Measurements from ENCODE around the gene SPG21.
"Not testable (repeated sequence)": the region's sequence is repeated elsewhere in the genome, so short reads cannot be mapped to it uniquely, and the experiment has no call there.

The SPG21 gene, protein sequence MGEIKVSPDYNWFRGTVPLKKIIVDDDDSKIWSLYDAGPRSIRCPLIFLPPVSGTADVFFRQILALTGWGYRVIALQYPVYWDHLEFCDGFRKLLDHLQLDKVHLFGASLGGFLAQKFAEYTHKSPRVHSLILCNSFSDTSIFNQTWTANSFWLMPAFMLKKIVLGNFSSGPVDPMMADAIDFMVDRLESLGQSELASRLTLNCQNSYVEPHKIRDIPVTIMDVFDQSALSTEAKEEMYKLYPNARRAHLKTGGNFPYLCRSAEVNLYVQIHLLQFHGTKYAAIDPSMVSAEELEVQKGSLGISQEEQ

DNA sequence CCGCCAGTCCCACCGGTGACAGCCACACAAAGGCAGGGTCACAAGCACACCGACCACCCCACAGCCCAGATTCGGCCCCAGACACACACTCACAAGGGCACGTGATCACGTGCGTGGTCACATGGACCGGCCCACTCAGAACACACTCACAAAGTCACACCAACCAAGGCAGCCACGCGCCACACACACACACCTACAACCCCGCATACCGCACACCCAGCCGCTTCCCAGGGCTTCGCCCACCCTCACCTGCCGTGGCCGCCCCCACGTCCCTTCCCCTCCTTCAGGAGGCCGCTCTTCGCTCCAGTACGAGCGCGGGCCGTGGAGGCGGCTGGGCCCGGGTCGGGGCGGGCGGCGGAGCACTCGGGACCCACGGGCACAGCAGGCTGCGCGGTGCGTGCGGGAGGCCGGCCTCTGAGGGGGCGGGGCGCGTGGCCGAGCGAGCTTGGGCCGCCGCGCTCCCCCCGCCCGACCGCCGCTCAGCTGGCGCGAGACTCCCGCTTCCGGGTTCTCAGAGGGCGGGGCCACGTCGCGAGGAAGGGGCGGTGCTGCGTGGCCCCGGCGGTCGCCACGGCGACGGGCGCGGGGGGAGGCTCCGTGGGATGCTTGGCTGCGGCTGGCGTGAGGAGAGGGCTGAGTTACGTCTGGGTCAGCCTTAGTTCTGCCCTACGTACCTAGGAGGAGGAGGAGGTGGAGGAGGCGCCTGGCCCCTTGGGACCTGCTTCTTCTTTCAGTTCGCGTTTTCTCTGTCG is at the start of gene SPG21:
Gene SPG21, minus strand, starts transcription at position 499 of the 752 bp plus-strand sequence. CDS start 6,345 bp downstream, outside the sequence.
- peak; percentile 74 for DNase-seq

DNA sequence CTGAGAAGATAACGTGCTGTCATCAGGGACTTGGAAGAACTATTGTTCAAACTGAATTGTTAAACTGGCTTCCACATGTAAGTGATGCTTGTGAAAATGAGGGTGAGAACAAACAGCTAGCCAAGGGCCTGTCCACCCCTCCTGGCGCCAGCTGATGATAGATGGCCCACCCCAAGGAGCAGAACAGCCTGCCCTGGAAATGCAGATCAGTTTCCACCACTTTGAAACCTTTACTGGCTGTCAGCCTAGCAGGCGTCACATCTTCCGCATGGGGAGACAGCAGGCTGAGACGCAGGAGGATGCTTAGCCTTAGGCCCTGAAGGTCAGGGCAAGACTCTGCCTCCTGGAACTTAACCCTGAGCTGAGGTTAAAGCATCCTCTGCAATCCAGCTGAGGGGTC is 49.1 kb upstream of the SPG21 start:
- DNase-seq, result no peak

DNA sequence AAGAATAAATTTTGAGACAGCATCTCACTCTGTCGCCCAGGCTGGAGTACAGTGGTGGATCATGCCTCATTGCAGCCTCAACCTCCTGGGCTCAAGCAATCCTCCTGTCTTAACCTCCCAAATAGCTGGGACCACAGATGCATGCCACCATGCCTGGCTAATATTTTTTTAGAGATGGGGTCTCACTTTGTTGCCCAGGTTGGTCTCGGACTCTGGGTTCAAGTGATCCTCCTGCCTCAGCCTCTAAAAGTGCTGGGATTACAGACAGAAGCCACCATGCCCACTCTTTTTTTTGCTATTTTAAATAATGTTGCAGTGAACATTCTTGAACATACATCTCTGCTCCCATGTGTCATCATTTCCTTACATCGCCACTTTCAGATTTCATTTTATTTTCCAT is 48.7 kb upstream of the SPG21 start:
- DNase-seq, result no peak

DNA sequence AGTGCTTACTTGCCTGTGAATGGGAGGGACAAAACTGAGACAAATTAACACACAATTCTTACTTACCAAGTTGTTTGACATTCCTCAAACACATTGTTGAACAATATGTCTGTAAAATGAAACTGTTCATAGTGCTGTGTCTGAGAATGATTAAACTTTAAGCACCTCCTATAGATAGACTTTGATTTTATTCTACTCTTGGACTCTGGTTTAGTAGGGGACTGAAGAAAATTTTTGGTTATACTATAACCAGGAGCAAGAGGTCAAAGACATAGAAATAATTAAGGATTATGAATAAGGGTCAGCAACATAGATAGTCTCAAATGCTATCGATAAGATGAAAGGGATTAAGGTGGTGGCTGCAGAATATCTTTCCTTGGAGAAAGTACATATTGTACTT is 47.6 kb upstream of the SPG21 start:
- no peak for DNase-seq

DNA sequence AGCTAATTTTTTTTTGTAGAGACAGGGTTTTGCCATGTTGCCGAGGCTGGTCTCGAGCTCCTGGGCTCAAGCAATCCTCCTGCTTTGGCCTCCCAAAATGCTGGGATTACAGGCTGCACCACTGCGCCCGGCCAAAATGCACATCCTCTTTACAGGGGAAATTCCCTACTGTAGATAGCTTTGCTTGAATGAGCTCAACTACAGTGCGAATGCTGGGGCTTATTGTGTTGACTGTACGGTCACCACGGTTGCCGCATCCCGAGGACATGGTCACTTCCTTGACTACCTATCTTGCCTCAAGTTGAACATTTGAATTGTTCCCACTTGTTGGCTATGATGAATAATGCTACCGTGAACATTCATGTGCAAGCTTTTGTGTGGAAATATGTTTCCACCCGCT is 45.0 kb upstream of the SPG21 start:
- no peak for DNase-seq

DNA sequence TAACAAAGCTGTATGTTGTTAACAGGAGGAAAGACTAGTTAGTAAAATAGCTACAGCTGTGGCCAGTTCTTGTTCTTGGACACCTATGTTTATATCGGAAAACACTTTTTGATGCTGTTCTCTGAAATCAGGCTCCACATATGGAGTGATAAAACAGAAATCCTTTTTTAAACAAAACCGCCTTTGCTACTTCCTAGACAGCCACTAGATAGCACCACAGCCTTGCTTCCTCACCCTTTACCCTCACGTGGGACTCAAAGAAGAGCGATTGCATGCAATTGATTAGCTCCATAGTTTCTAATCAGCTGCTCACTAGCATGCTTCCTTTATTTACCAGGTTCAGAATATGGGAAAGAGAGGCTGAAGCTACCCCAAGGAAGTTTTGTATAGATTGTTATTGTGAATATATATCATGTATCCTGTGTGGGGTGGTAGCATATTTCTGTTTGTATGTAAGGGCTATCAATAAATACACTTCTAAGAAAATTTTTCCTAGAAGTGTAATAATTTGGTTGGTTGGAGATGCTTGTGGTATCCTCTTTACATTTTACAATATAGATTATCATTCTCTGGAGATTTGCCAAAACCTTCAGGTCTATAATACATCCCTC is 44.0 kb upstream of the SPG21 start:
- no peak for DNase-seq

DNA sequence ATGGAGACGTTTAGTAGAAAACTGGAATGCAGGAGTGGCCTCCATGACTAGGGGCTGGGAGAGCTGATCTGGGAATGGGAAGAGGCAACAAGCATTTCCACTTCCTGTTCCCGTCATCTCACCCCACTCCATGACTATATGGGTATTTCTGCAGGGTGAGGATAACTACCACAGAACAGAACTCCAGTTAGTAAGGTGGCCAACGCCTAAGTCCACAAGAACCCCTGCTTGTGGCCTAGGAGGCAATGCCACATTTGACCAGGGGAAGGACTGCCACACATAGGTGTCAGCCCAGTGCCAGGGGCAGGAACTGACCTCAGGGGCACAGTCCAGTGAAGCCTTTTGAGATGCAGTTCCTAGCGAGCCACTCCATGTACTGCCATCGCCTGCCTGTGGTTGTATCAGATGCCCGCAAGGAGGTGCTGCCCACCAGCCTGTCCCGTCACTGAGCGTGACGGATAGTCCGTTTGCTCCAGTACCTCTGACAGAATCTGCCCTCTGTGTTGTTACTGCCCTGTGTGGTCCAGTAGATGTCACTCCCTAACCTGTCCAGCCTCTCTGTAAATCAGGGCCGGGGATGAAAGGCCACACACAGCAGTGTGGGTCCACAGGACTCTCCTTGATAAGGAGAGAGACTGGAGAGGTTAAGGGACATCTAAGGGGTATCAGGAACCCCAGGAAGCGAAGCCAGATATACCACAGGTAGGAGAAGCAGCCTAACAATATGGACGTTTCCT is 43.3 kb upstream of the SPG21 start:
- no peak for DNase-seq

DNA sequence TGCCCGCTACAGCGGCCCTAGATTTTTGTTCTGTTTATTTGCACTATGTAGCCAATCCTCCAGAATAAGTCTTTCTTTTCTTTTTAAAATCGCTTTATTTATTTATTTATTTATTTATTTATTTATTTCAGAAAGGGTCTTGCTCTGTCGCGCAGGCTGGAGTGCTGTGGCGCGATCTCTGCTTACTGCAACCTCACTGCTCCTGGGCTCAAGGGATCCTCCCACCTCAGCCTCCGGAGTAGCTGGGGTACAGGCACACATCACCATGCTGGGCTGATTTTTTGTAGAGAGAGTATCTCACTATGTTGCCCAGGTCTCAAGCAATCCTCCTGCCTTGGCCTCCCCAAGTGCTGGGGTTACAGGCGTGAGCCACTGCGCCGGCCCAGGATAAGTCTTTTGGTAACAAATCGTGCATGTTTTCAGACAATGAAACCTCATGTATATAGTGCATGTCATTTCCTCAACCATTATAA is 40.1 kb upstream of the SPG21 start:
- DNase-seq, result no peak

DNA sequence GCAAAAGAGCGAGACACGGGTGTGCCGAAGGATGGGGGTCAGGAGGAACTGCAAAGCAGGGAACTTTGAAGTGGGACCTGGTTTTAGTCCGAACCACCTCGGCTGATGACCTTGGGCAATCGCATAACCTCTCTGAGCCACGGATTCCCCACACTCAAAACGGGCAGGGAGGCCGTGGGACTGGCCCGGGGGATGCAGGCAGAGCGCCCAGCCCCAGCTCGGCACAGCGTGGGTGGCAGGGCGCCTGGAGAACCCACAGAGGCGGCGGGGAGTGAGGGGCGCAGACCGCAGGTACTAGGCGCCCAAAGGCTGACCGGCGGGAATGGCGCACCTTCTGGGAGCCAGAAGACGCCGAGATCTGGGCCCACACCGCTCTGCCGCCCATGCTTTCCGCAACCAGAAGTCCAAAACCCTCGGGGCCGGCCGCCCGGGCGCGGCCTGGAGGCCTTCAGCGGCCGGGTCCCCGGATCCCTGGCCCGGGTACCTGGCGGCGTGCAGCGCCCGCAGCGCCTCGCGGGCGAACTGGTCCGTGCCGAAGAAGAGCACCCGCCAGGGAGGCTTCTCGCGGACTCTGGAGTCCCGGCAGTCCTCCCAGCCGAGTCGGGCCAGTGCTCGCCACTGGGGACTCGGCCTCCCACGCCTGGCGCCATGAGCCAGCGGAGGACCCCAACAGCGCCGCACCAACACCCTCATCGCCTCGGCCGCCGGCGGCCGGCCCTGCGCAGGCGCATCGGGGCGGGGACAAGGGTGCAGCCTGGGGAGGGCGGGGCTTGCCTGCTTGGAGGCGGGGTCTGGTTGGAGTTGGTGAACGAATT is 39.4 kb upstream of the SPG21 start, which contains the start of gene MTFMT:
Gene MTFMT, minus strand, starts transcription at position 719 of the 815 bp plus-strand sequence. Its CDS starts 26 bp downstream, at position 693.
- DNase-seq, result peak; percentile 7

DNA sequence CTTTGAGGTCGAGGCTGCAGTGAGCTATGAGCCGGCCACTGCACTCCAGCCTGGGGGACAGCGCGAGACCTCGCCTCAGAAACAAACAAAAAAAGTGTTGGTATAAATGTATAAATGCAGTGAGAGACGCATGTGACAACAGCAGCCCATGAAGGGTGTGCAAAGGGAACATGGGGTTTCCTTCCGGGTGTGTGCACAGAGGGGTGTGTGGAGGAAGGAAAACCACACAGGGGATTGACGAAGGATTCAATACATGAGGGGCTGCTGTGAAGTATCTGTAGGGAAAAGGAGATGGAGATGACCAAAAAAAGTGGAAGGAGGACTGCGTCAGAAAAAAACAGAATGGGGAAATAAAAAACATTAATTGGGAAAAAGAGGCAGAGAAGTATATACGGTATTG is 38.6 kb upstream of the SPG21 start:
- DNase-seq, result no peak

DNA sequence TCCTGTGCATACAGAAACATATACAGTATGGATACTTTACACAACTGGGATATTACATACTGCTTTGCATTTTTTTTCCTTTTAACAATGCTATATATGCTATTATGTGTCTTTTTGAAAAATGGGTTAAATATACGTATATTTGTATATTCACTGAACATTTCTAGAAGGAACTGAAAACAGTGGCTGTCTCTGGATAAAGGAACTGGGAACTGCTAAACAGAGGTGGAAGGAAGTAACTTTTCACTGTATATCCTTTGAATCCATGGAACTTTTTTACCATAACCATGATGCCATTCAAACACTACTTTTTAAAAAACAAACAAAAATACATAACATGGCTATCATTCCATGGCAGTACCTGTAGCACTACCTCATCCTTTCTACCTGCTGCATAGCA is 37.9 kb upstream of the SPG21 start:
- no peak for DNase-seq

DNA sequence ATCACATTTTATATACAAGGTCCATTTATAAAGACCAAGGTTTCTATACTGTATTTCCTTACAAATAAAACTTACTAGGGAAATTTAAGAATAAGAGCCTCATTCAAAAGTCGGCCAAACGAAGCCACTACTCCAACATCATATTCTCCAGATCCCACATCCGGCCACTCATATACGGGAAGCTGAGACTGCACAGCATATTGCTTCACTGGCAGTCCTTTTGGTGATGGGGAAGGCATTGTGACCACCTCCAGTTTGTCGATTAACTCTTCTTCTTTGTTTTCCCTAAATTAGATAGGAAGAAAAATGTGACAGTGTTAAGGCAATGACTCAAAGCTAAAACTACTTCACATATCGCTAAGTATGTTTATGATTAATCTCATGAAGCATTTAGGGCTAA is 37.0 kb upstream of the SPG21 start:
- no peak for DNase-seq

DNA sequence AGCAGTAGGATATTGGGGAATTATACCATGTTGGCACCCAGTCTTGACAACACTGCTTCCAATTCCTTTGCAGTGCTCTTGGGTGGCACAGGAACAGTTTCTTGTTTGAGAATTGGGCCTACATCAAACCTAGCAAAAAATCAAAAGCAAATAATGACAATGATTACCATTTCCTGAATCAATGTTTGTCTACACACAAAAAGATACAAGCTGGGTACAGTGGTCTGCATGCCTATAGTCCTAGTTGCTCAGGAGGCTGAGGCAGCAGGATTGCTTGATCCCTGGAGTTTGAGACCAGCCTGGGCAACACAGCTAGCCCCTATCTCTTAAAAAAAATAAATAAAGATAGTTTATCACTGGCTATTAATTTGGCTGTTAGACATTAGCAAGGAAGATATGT is 31.8 kb upstream of the SPG21 start:
- no peak for DNase-seq

DNA sequence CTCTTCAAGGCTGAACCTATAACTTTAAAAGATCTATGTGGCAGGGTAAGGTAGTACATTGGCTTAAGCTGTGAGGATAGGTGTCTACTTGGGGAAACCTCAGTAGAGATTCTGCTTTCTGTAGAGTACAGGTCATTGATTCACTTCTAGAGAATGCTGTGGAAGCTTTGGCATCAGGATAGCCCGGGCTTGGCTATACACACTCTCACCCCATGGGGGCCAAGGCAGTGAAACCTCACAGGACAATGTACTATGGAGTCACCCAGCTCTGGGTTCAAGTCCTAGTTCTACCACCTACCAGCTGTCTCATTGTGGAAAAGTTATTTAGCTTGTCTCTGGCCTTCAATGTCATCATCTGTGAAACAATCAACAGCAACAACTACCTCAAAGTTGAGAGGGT is 30.7 kb upstream of the SPG21 start:
- DNase-seq, result no peak

DNA sequence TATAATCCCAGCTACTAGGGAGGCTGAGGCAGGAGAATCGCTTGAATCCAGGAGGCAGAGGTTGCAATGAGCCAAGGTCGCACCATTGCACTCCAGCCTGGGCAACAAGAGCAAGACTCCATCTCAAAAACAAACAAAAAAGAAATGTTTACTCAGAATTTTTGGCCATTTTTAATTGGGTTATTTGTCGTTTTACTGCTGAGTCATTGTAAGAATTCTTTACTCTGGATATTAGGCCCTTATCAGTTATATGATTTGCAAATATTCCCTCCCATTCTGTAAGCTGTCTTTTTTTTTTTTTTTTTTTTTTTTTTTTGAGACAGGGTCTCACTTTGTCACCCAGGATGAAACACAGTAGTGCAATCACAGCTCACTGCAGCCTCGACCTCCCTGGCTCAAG is 21.5 kb upstream of the SPG21 start:
- not testable (repeated sequence) for DNase-seq

DNA sequence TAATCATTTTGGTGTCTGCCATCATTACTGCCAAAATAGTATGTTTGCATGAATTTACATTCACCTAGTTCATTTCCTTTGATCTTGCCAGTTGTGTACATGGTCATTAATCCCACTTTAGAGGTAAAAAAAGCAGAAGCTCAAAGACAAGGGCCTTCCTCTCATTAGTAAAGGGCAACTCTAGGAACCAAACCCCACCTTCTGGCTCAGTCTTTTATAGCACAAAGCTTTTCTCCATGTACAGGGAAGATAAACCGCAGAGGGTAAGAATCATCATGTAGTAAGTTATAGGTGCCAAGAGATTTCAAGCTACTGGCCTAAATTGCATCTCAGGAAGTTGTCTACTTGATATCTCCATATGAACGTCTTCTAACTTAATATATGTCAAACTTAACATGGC is 19.3 kb upstream of the SPG21 start:
- DNase-seq, result no peak

DNA sequence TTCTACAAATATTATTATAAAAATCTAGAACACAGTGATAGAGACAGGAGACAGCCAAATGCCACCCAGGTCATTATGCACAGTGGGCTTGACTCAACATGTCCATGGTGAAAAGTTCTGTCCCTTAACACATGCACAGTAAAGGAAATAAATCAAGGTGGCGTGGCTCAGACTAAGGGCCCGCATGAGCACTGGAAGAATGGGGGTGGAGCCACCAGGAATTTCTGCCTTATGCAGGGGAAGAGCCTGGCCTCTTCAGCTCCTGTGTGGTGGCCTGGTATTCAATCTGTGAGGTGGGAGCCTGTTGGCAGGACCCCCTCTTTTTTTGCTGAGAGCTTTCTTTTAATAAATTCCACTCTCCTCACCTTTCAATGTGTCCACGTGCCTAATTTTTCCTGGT is 17.2 kb upstream of the SPG21 start:
- DNase-seq, result no peak

DNA sequence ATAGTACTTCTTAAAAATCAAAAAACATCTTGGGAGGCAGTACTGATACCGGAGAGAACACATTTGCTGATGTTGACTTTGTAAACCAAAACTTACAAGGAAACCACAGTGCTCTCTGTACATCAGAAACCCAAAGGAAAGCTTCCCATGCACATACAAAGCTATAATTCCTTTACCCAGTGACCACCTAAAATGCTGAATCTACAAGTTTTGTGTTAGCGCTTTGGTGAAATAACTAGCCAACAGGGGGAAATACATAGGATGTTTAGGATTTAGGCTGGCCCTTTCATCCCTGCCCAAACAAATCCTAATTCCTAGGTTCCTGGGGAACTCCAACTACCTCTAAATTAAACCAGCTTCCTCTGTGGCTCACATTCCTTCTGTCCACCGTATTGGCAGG is 15.3 kb upstream of the SPG21 start:
- no peak for DNase-seq

DNA sequence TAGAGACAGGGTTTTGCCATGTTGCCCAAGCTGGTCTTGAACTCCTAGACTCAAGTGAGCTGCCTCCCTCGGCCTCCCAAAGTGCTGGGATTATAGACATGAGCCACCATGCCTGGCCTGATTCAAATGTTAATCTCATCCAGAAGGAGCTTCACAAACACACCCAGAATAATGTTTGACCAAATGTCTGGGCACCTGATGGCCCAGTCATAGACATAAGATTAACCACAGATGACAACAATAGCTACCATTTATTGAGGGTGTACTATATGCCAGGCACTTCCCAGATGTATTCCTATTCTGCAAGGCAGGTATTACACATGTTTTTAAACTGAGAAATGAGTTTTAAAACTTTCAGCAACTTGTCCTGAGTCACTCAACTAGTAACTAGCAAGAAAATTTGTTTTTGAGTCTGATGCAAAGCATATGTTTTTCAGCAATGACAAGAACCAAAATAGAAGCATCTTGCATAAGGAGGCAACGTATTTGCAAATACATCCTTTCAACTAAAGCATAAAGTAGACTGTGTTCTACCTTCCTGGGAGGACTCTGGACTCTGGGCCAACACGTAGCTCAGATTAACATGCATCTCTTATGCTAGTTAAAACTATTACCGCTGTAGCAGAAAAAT is 8.1 kb upstream of the SPG21 start:
- DNase-seq, result no peak

DNA sequence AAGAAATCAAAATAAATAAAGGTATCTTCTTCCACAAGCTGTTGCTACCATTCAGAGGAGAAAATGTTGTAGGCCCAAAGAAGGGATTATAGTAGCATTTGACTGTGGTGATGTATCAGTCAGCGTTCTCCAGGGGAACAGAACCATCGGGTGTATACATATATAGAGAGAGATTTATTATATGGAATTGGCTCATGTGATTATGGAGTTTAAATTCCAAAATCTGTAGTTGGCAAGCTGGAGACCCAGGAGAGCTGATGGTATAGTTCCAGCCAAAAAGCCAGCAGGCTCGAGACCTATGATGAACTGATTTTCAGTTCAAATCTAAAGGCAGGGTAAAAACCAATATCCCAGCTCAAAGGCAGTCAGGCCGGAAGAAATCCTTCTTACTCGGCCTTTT is 7.4 kb upstream of the SPG21 start:
- no peak for DNase-seq

DNA sequence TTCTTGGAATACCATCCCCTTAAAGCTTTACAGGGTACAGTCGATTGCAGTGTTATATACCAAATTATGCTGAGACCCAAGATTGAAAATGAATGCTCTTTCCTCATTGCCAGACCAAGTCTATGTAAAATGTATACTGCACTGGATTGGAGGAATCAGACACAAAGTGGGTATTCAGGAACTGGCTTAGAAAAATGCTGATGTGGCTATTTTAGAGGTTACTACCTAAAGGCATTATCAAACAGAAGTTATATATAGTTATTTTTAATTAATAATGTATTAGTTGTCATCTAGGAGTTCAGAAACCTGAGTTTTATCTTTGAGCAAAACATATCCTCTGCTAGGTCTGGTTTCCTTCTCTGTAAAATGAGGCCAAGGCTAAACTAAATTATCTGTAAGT is 3.6 kb upstream of the SPG21 start:
- no peak for DNase-seq

Data from NCI-H2029 (cell line).